Measurements from ENCODE around the gene MFSD12.

The MFSD12 gene

GRCh38 chr19:3528539-3529211 lies 28.7 kb downstream of the MFSD12 start:
- Mint-ChIP-seq H3K4me1 (ENCODE audit: low read depth) (no peaks in the 10 kb centered on the region), H3K9me3 (no peaks in the 10 kb centered on the region), H3K4me3 (no peak overlapping the region), H3K36me3 (ENCODE audit: low read depth) (peaks cover 4% of the 10 kb centered on the region), H3K27me3 (no peaks in the 10 kb centered on the region), H3K27ac (no peak overlapping the region)

- H3K4me3 Mint-ChIP-seq, result no peak overlapping the region
- no peaks in the 10 kb centered on the region for H3K36me3 Mint-ChIP-seq (ENCODE audit: low read depth)
- no peaks in the 10 kb centered on the region for H3K4me1 Mint-ChIP-seq (ENCODE audit: low read depth)
Measured at GRCh38 chr19:3528080-3528479, 29.3 kb downstream of the MFSD12 start.

GRCh38 chr19:3527238-3527910 lies 30.0 kb downstream of the MFSD12 start:
- Mint-ChIP-seq H3K27me3 (no peaks in the 10 kb centered on the region), H3K4me3 (no peak overlapping the region), H3K4me1 (ENCODE audit: low read depth) (no peaks in the 10 kb centered on the region), H3K36me3 (ENCODE audit: low read depth) (no peaks in the 10 kb centered on the region), H3K27ac (no peak overlapping the region), H3K9me3 (no peaks in the 10 kb centered on the region)

More at GRCh38 chr19:3528080-3528479, 29.3 kb downstream of the MFSD12 start:
- H3K27me3 Mint-ChIP-seq, result no peaks in the 10 kb centered on the region
- H3K9me3 Mint-ChIP-seq, result no peaks in the 10 kb centered on the region
- H3K27ac Mint-ChIP-seq, result no peak overlapping the region

GRCh38 chr19:3526507-3527237 lies 30.7 kb downstream of the MFSD12 start:
- H3K4me3 Mint-ChIP-seq, result no peak overlapping the region
- H3K9me3 Mint-ChIP-seq, result no peaks in the 10 kb centered on the region
- H3K4me1 Mint-ChIP-seq (ENCODE audit: low read depth), result no peaks in the 10 kb centered on the region
- no peaks in the 10 kb centered on the region for H3K27me3 Mint-ChIP-seq
- no peaks in the 10 kb centered on the region for H3K36me3 Mint-ChIP-seq (ENCODE audit: low read depth)
- H3K27ac Mint-ChIP-seq, result no peak overlapping the region

- H3K4me3 Mint-ChIP-seq, result no peak overlapping the region
- H3K27ac Mint-ChIP-seq, result no peak overlapping the region
- peaks cover 5% of the 10 kb centered on the region for H3K4me1 Mint-ChIP-seq (ENCODE audit: low read depth)
- H3K9me3 Mint-ChIP-seq, result no peaks in the 10 kb centered on the region
- peaks cover 6% of the 10 kb centered on the region for H3K36me3 Mint-ChIP-seq (ENCODE audit: low read depth)
- H3K27me3 Mint-ChIP-seq, result no peaks in the 10 kb centered on the region
Measured at GRCh38 chr19:3524904-3525451, 32.4 kb downstream of the MFSD12 start.

GRCh38 chr19:3524078-3524842 lies 33.1 kb downstream of the MFSD12 start:
- Mint-ChIP-seq H3K27me3 (no peaks in the 10 kb centered on the region), H3K9me3 (no peaks in the 10 kb centered on the region), H3K4me3 (no peak overlapping the region), H3K36me3 (ENCODE audit: low read depth) (peaks cover 6% of the 10 kb centered on the region), H3K4me1 (ENCODE audit: low read depth) (peaks cover 5% of the 10 kb centered on the region), H3K27ac (no peak overlapping the region)

GRCh38 chr19:3523361-3524077 lies 33.9 kb downstream of the MFSD12 start:
- H3K36me3 Mint-ChIP-seq (ENCODE audit: low read depth), result peaks cover 6% of the 10 kb centered on the region
- no peaks in the 10 kb centered on the region for H3K9me3 Mint-ChIP-seq
- peaks cover 9% of the 10 kb centered on the region for H3K4me1 Mint-ChIP-seq (ENCODE audit: low read depth)
- H3K27me3 Mint-ChIP-seq, result no peaks in the 10 kb centered on the region
- H3K4me3 Mint-ChIP-seq, result no peak overlapping the region
- H3K27ac Mint-ChIP-seq, result no peak overlapping the region

GRCh38 chr19:3522421-3523360 lies 34.7 kb downstream of the MFSD12 start:
- Mint-ChIP-seq H3K9me3 (no peaks in the 10 kb centered on the region), H3K4me3 (no peak overlapping the region), H3K36me3 (ENCODE audit: low read depth) (peaks cover 6% of the 10 kb centered on the region), H3K27me3 (no peaks in the 10 kb centered on the region), H3K27ac (no peak overlapping the region), H3K4me1 (ENCODE audit: low read depth) (peaks cover 18% of the 10 kb centered on the region)

GRCh38 chr19:3521104-3521445 lies 36.3 kb downstream of the MFSD12 start:
- H3K4me1 Mint-ChIP-seq (ENCODE audit: low read depth), result peaks cover 28% of the 10 kb centered on the region
- H3K27me3 Mint-ChIP-seq, result no peaks in the 10 kb centered on the region
- H3K36me3 Mint-ChIP-seq (ENCODE audit: low read depth), result peaks cover 6% of the 10 kb centered on the region
- no peak overlapping the region for H3K4me3 Mint-ChIP-seq
- no peaks in the 10 kb centered on the region for H3K9me3 Mint-ChIP-seq
- no peak overlapping the region for H3K27ac Mint-ChIP-seq

GRCh38 chr19:3520166-3521103 lies 37.0 kb downstream of the MFSD12 start:
- H3K4me1 Mint-ChIP-seq (ENCODE audit: low read depth), result peaks cover 34% of the 10 kb centered on the region
- H3K27me3 Mint-ChIP-seq, result no peaks in the 10 kb centered on the region
- no peak overlapping the region for H3K27ac Mint-ChIP-seq
- H3K4me3 Mint-ChIP-seq, result no peak overlapping the region
- no peaks in the 10 kb centered on the region for H3K9me3 Mint-ChIP-seq
- peaks cover 6% of the 10 kb centered on the region for H3K36me3 Mint-ChIP-seq (ENCODE audit: low read depth)

GRCh38 chr19:3519126-3519525 lies 38.3 kb downstream of the MFSD12 start:
- Mint-ChIP-seq H3K4me3 (no peak overlapping the region), H3K27ac (no peak overlapping the region), H3K27me3 (no peaks in the 10 kb centered on the region), H3K4me1 (ENCODE audit: low read depth) (peaks cover 39% of the 10 kb centered on the region), H3K36me3 (ENCODE audit: low read depth) (peaks cover 6% of the 10 kb centered on the region), H3K9me3 (no peaks in the 10 kb centered on the region)

- H3K9me3 Mint-ChIP-seq, result no peaks in the 10 kb centered on the region
- H3K27ac Mint-ChIP-seq, result no peak overlapping the region
- no peak overlapping the region for H3K4me3 Mint-ChIP-seq
- H3K36me3 Mint-ChIP-seq (ENCODE audit: low read depth), result peaks cover 6% of the 10 kb centered on the region
- H3K27me3 Mint-ChIP-seq, result no peaks in the 10 kb centered on the region
- H3K4me1 Mint-ChIP-seq (ENCODE audit: low read depth), result peaks cover 41% of the 10 kb centered on the region
Measured at GRCh38 chr19:3518659-3519058, 38.7 kb downstream of the MFSD12 start.

All from stimulated activated naive CD8-positive, alpha-beta T cell treated with anti-CD3 and anti-CD28 coated beads, Interleukin-15, Interleukin-2, amounts not matched to agents 100 ng/mL and 50 ng/mL, for 24 hours (primary cell).